Measurements from ENCODE around the gene CHTOP.

- TF ChIP-seq CTCF (IDR thresholded peaks at IDR 0.05) (no peak), POLR2A (IDR thresholded peaks at IDR 0.05) (no peak)
Measured at GRCh38 chr1:153642161-153642560, 8.3 kb downstream of the CHTOP start.
